ENCODE results near the gene ZRANB2.

The ZRANB2 gene

DNA sequence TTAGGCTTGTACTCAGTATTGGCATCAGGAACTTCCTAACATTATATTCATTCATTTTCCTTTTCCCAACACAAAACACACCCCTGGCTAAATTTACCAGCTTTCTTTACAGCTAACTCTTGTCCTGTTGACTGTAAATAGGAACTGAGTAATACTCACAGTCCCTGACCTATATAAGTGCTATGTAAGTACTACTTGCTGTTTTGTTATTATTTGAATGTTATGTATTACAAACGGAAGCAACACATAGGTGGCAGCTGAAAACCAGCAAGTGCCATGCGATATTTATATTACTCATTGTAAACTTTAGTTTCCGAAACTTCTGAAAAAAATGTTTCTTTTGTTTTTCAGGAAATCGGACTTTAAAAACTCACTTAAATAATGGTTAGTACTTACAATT, 54.7 kb downstream of the ZRANB2 start:
- no peak for FAIRE-seq

- FAIRE-seq: no peak
These were observed 57.3 kb downstream of the ZRANB2 start for GRCh38 chr1:71023515-71023914.

- FAIRE-seq: no peak
These were observed 61.4 kb downstream of the ZRANB2 start for GRCh38 chr1:71019233-71019969.

GRCh38 chr1:71018791-71019190, 62.0 kb downstream of the ZRANB2 start:
- no peak for FAIRE-seq

DNA sequence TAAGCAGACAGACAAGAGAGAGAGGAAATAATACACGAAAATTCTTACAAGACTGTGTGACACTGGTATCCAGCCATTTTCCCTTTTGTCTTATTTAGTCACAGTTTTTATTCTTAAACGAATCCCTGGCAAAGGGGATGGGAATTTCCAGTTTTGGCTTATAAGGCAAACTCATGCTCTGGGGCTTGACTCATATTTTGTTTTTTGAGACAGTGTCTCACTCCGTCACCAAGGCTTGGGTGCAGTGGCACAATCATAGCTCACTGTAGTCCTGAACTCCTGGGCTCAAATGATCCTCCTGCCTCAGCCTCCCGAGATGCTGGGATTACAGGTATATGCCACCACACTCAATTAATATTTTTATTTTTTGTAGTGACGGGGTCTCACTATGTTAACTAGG, 65.1 kb downstream of the ZRANB2 start:
- no peak for FAIRE-seq

GRCh38 chr1:71014178-71014579, 66.7 kb downstream of the ZRANB2 start:
- no peak for FAIRE-seq

All from G401.6 (cell line).